HFFc6 (cell line): ENCODE results near the gene NLGN1. TPM values are rescaled to one million over a fixed set of nuclear protein-coding genes. Genes with fewer than 3 reads are reported as not detected.
A peak's percentile ranks its signal among the peaks of the same experiment; 100 is the strongest.

Experiments used
- DNase-seq: peaks from one replicate; pipeline ENCODE4 v3.0.0-alpha.2; 2018
- H3K27ac Mint-ChIP-seq: 2 replicates; pipeline ENCODE4 v1.8.0; 2020; ENCODE audit warnings: mild to moderate bottlenecking, mixed read lengths
- H3K27me3 Mint-ChIP-seq: 2 replicates; pipeline ENCODE4 v1.8.0; 2021; ENCODE audit warnings: mild to moderate bottlenecking, moderate library complexity, mixed read lengths; ENCODE audit not compliant: insufficient read depth
- H3K36me3 Mint-ChIP-seq: 2 replicates; pipeline ENCODE4 v1.8.0; 2021; ENCODE audit warnings: low read depth, mixed read lengths
- H3K4me1 Mint-ChIP-seq: 2 replicates; pipeline ENCODE4 v1.8.0; 2020; ENCODE audit warnings: low read depth, mixed read lengths
- H3K4me3 Mint-ChIP-seq: 2 replicates; pipeline ENCODE4 v1.8.0; 2020; ENCODE audit warnings: mild to moderate bottlenecking, moderate library complexity, mixed read lengths
- H3K9me3 Mint-ChIP-seq: 2 replicates; pipeline ENCODE4 v1.8.0; 2020; ENCODE audit warnings: mild to moderate bottlenecking, mixed read lengths
- CTCF ChIP-seq: fragments of 200-600 bp; sonication (generic); IDR thresholded peaks from 2 replicates; pipeline ENCODE4 v1.5.0; 2021; ENCODE audit warnings: antibody characterized with exemption, mild to moderate bottlenecking
- total RNA-seq, 6 experiments: library from RNA; stranded (reverse); fragmentation: NEBNext Ultra II Directional; extraction: Animal tissue kit (Norgen Biotek cat#: 25700); gene quantifications; 2 replicates in 1 of 6; 3 replicates in 5 of 6; pipeline ENCODE4 v1.2.3, GENCODE V29; 2021

The NLGN1 gene
- total RNA-seq, 6 experiments from 2014 or later, result 10.0 to 17.2 (median 15.7) TPM

GRCh38 chr3:173709026-173709425 lies 311.5 kb downstream of the NLGN1 start:
- H3K4me1 Mint-ChIP-seq, result peaks cover 19% of the 10 kb centered on the region
- H3K9me3 Mint-ChIP-seq, result no peaks in the 10 kb centered on the region
- H3K27ac Mint-ChIP-seq, result no peak overlapping the region
- H3K27me3 Mint-ChIP-seq, result no peaks in the 10 kb centered on the region
- no peak overlapping the region for H3K4me3 Mint-ChIP-seq
- H3K36me3 Mint-ChIP-seq, result no peaks in the 10 kb centered on the region
- no peak for DNase-seq
- TF ChIP-seq CTCF, result no peak

GRCh38 chr3:173711619-173712018 lies 314.1 kb downstream of the NLGN1 start:
- Mint-ChIP-seq H3K9me3 (no peaks in the 10 kb centered on the region), H3K4me3 (no peak overlapping the region), H3K36me3 (no peaks in the 10 kb centered on the region), H3K27ac (no peak overlapping the region), H3K27me3 (no peaks in the 10 kb centered on the region), H3K4me1 (peaks cover 19% of the 10 kb centered on the region)
- no peak for TF ChIP-seq CTCF
- DNase-seq, result no peak

- no peak overlapping the region for H3K27ac Mint-ChIP-seq
- H3K27me3 Mint-ChIP-seq, result no peaks in the 10 kb centered on the region; the same call in 1 of the 2 replicates
- no peaks in the 10 kb centered on the region for H3K9me3 Mint-ChIP-seq
- no peak for DNase-seq
- peaks cover 5% of the 10 kb centered on the region; the same call in 1 of the 2 replicates for H3K36me3 Mint-ChIP-seq
- no peak overlapping the region for H3K4me3 Mint-ChIP-seq
- TF ChIP-seq CTCF, result no peak
- H3K4me1 Mint-ChIP-seq, result peaks cover 15% of the 10 kb centered on the region
Observed at GRCh38 chr3:173719585-173719984, 322.0 kb downstream of the NLGN1 start.

- Mint-ChIP-seq H3K4me3 (no peak overlapping the region), H3K27me3 (no peaks in the 10 kb centered on the region), H3K27ac (no peak overlapping the region), H3K4me1 (peaks cover 9% of the 10 kb centered on the region), H3K9me3 (peaks cover 6% of the 10 kb centered on the region), H3K36me3 (peaks cover 13% of the 10 kb centered on the region)
- peak; percentile 34 for DNase-seq
- no peak for TF ChIP-seq CTCF
Observed at GRCh38 chr3:173725507-173725906, 328.0 kb downstream of the NLGN1 start.

GRCh38 chr3:173730391-173730790 lies 332.8 kb downstream of the NLGN1 start:
- peaks cover 5% of the 10 kb centered on the region for H3K9me3 Mint-ChIP-seq
- no peak for TF ChIP-seq CTCF
- H3K36me3 Mint-ChIP-seq, result peaks cover 7% of the 10 kb centered on the region
- peaks cover 41% of the 10 kb centered on the region for H3K4me1 Mint-ChIP-seq
- H3K27me3 Mint-ChIP-seq, result no peaks in the 10 kb centered on the region
- H3K4me3 Mint-ChIP-seq, result no peak overlapping the region
- no peak overlapping the region for H3K27ac Mint-ChIP-seq
- no peak for DNase-seq

GRCh38 chr3:173732237-173732636 lies 334.7 kb downstream of the NLGN1 start:
- TF ChIP-seq CTCF, result no peak
- Mint-ChIP-seq H3K27me3 (no peaks in the 10 kb centered on the region), H3K27ac (peak overlapping the region; percentile 92), H3K4me1 (peaks cover 54% of the 10 kb centered on the region), H3K4me3 (peak overlapping the region; percentile 11; the same call in 1 of the 2 replicates), H3K9me3 (no peaks in the 10 kb centered on the region), H3K36me3 (no peaks in the 10 kb centered on the region)
- DNase-seq, result peak; percentile 78
